PC-3 (cell line): Measurements from ENCODE around the gene ZNF121. TPM values are rescaled to one million over a fixed set of nuclear protein-coding genes. Genes with fewer than 3 reads are reported as not detected.

Source experiments
- ATAC-seq: fragments of 200-7000 bp; cut with Tn5 transposase; 2 replicates; pipeline ENCODE4 v1.9.1; 2020; ENCODE audit warnings: mild to moderate bottlenecking, moderate library complexity
- BruUV-seq: library from RNA; stranded (reverse); fragments of 400-500 nt; replicated peaks from 2 replicates; lab custom pipeline; 2021; lab: Mats Ljungman, UMichigan
- CTCF ChIA-PET: fragments of 300-600 bp; sonication (Branson Sonifier 250); formaldehyde crosslinking; loops from one replicate; lab custom pipeline; 2022; ENCODE audit warnings: antibody characterized with exemption; lab: Charles Lee
- POLR2A ChIA-PET: fragments of 300-600 bp; sonication (Branson Sonifier 250); formaldehyde crosslinking; loops from one replicate; lab custom pipeline; 2022; ENCODE audit warnings: antibody characterized with exemption; ENCODE audit not compliant: unreplicated experiment; lab: Charles Lee
- DNase-seq: peaks from one replicate; pipeline ENCODE4 v3.0.0-alpha.2; 2015
- H2AFZ ChIP-seq: fragments of 300-600 bp; sonication (generic); 2 replicates; pipeline ENCODE4 v1.6.0; 2016; ENCODE audit warnings: antibody characterized with exemption, low read length
- H3F3A ChIP-seq: fragments of 300-600 bp; sonication (generic); one replicate; pipeline ENCODE4 v1.6.0; 2017; ENCODE audit warnings: antibody characterized with exemption, low read length, control low read depth, mild to moderate bottlenecking; ENCODE audit not compliant: unreplicated experiment
- H3K27ac ChIP-seq: fragments of 300-600 bp; sonication (generic); 2 replicates; pipeline ENCODE4 v1.5.1; 2016; ENCODE audit warnings: mild to moderate bottlenecking, low read length
- H3K27me3 ChIP-seq: fragments of 300-600 bp; sonication (generic); 2 replicates; pipeline ENCODE4 v1.6.1; 2016; ENCODE audit warnings: low read length, mixed read lengths
- H3K36me3 ChIP-seq: fragments of 300-600 bp; sonication (generic); 2 replicates; pipeline ENCODE4 v1.6.1; 2016; ENCODE audit warnings: low read depth, mixed run types, low read length, mixed read lengths
- H3K4me1 ChIP-seq: fragments of 300-600 bp; sonication (generic); 2 replicates; pipeline ENCODE4 v1.5.1; 2016; ENCODE audit warnings: low read length; ENCODE audit not compliant: insufficient read depth
- H3K4me2 ChIP-seq: fragments of 300-600 bp; sonication (generic); 2 replicates; pipeline ENCODE4 v1.6.0; 2016; ENCODE audit warnings: low read length
- H3K4me3 ChIP-seq: fragments of 300-600 bp; sonication (generic); 2 replicates; pipeline ENCODE4 v1.5.1; 2016; ENCODE audit warnings: mild to moderate bottlenecking, low read length, mixed read lengths
- H3K79me2 ChIP-seq: fragments of 300-600 bp; sonication (generic); 2 replicates; pipeline ENCODE4 v1.6.1; 2017; ENCODE audit warnings: low read length, mixed read lengths
- H3K9ac ChIP-seq: fragments of 300-600 bp; sonication (generic); 2 replicates; pipeline ENCODE4 v1.6.0; 2016; ENCODE audit warnings: mild to moderate bottlenecking, low read length
- H3K9me2 ChIP-seq: fragments of 300-600 bp; sonication (generic); replicated peaks from 2 replicates; pipeline ENCODE4 v1.6.1; 2016; ENCODE audit warnings: mixed run types, low read length, mixed read lengths
- H3K9me3 ChIP-seq: fragments of 300-600 bp; sonication (generic); 2 replicates; pipeline ENCODE4 v1.6.1; 2016; ENCODE audit warnings: low read length, mixed read lengths
- H4K20me1 ChIP-seq: fragments of 300-600 bp; sonication (generic); 2 replicates; pipeline ENCODE4 v1.6.1; 2016; ENCODE audit warnings: low read length, mixed read lengths
- CTCF ChIP-seq: fragments of 300-600 bp; sonication (generic); conservative IDR thresholded peaks from 2 replicates; pipeline ENCODE4 v1.5.1; 2017; ENCODE audit warnings: antibody characterized with exemption, low read depth, mild to moderate bottlenecking, low read length
- EZH2 ChIP-seq: fragments of 300-600 bp; sonication (generic); IDR thresholded peaks from one replicate; pipeline ENCODE4 v1.6.1; 2017; ENCODE audit warnings: antibody characterized with exemption, mild to moderate bottlenecking, low read length; ENCODE audit not compliant: unreplicated experiment
- EZH2phosphoT487 ChIP-seq: fragments of 300-600 bp; sonication (generic); IDR thresholded peaks from 2 replicates; pipeline ENCODE4 v1.6.1; 2018; ENCODE audit warnings: mild to moderate bottlenecking, antibody characterized with exemption, low read length, borderline replicate concordance
- intact Hi-C: fragments of 100-400 bp; cut with micrococcal nuclease; formaldehyde crosslinking; loops from 2 replicates; pipeline ENCODE4 v1.9.0; 2023
- total RNA-seq: library from RNA; depleted of rRNA; stranded (reverse); fragments of >200 nt; gene quantifications from 2 replicates; pipeline ENCODE4 v1.2.3, GENCODE V29; 2014

Gene ZNF121
- total RNA-seq, 1 experiment from 2014 or later: 65.6 TPM

- Histone ChIP-seq H3K27ac (no peak overlapping the region), H3K4me1 (no peaks in the 10 kb centered on the region), H3K4me3 (no peak overlapping the region), H3K27me3 (no peaks in the 10 kb centered on the region), H3K9me3 (peaks cover 23% of the 10 kb centered on the region), H3K36me3 (peaks cover 82% of the 10 kb centered on the region), H3F3A (no peaks in the 10 kb centered on the region), H3K4me2 (no peak overlapping the region), H2AFZ (no peak overlapping the region), H4K20me1 (no peaks in the 10 kb centered on the region), H3K9ac (no peak overlapping the region), H3K9me2 (no peaks in the 10 kb centered on the region), H3K79me2 (peaks cover 15% of the 10 kb centered on the region)
- no TSS peak for BruUV-seq
- TF ChIP-seq EZH2: no peak
- no peak for TF ChIP-seq EZH2phosphoT487
- TF ChIP-seq CTCF: no peak
- intact Hi-C loops: no loop called here
- DNase-seq: no peak
- CTCF ChIA-PET: no interaction called here
- ATAC-seq: no peak
- POLR2A ChIA-PET: no interaction called here
Observed at GRCh38 chr19:9615844-9616243, 31.5 kb upstream of the ZNF121 start.

- Histone ChIP-seq H3K79me2 (no peaks in the 10 kb centered on the region), H3K27me3 (no peaks in the 10 kb centered on the region), H3K36me3 (peaks cover 73% of the 10 kb centered on the region), H3K4me3 (no peak overlapping the region), H3K4me1 (no peaks in the 10 kb centered on the region), H3K9me2 (no peaks in the 10 kb centered on the region), H3K9ac (no peak overlapping the region), H3F3A (no peaks in the 10 kb centered on the region), H2AFZ (no peak overlapping the region), H3K4me2 (no peak overlapping the region), H4K20me1 (no peaks in the 10 kb centered on the region), H3K27ac (no peak overlapping the region), H3K9me3 (peaks cover 48% of the 10 kb centered on the region)
- ATAC-seq (no peak), DNase-seq (no peak)
- ChIA-PET POLR2A (no interaction called here), CTCF (no interaction called here)
- BruUV-seq: TSS peak; percentile 17
- TF ChIP-seq CTCF: no peak
- no peak for TF ChIP-seq EZH2phosphoT487
- no peak for TF ChIP-seq EZH2
- intact Hi-C loops: no loop called here
Observed at GRCh38 chr19:9610484-9611113, 26.3 kb upstream of the ZNF121 start.

- H3K4me1 ChIP-seq: no peaks in the 10 kb centered on the region
- H3K4me2 ChIP-seq: no peak overlapping the region
- H3K36me3 ChIP-seq: peaks cover 56% of the 10 kb centered on the region
- no peak for DNase-seq
- no peak overlapping the region for H3K9ac ChIP-seq
- peaks cover 43% of the 10 kb centered on the region for H3K9me3 ChIP-seq
- no peaks in the 10 kb centered on the region for H3K9me2 ChIP-seq
- H4K20me1 ChIP-seq: no peaks in the 10 kb centered on the region
- no peak overlapping the region for H2AFZ ChIP-seq
- H3K27me3 ChIP-seq: no peaks in the 10 kb centered on the region
- no peak overlapping the region for H3K4me3 ChIP-seq
- no peak overlapping the region for H3K27ac ChIP-seq
- no peaks in the 10 kb centered on the region for H3F3A ChIP-seq
- POLR2A ChIA-PET: no interaction called here
- CTCF ChIA-PET: no interaction called here
- H3K79me2 ChIP-seq: no peaks in the 10 kb centered on the region
- ATAC-seq: no peak
- no TSS peak for BruUV-seq
- TF ChIP-seq EZH2phosphoT487: no peak
- no peak for TF ChIP-seq CTCF
- no peak for TF ChIP-seq EZH2
- intact Hi-C loops: no loop called here
Observed at GRCh38 chr19:9608912-9609311, 24.6 kb upstream of the ZNF121 start.
